HEK293 (cell line): Measurements from ENCODE around the gene TRIM28.

Experiments used
- BCL11A ChIP-seq: fragments of 450-650 bp; formaldehyde crosslinking; IDR thresholded peaks from 2 replicates; pipeline ENCODE4 v1.5.1; 2016; ENCODE audit warnings: low read depth, missing biosample characterization, missing genetic modification characterization
- GLI2 ChIP-seq: fragments of 450-650 bp; formaldehyde crosslinking; IDR thresholded peaks from 2 replicates; pipeline ENCODE4; 2017; ENCODE audit warnings: missing biosample characterization, missing genetic modification characterization, low read depth, borderline replicate concordance
- KLF10 ChIP-seq: fragments of 450-650 bp; IDR thresholded peaks from 2 replicates; pipeline ENCODE4 v1.5.1; 2018; ENCODE audit warnings: missing biosample characterization, mild to moderate bottlenecking, missing genetic modification characterization
- MEIS1 ChIP-seq: sonication (generic); formaldehyde crosslinking; IDR thresholded peaks from 2 replicates; pipeline ENCODE4 v1.8.1; 2022; ENCODE audit warnings: missing genetic modification reagents, mild to moderate bottlenecking, borderline replicate concordance
- PRDM1 ChIP-seq: fragments of 450-650 bp; formaldehyde crosslinking; IDR thresholded peaks from 2 replicates; pipeline ENCODE4; 2016; ENCODE audit warnings: missing biosample characterization, missing genetic modification characterization
- REPIN1 ChIP-seq: fragments of 450-650 bp; formaldehyde crosslinking; IDR thresholded peaks from 2 replicates; pipeline ENCODE4 v1.5.1; 2017; ENCODE audit warnings: missing biosample characterization, missing genetic modification characterization, low read depth
- SCRT1 ChIP-seq: fragments of 450-650 bp; formaldehyde crosslinking; IDR thresholded peaks from 2 replicates; pipeline ENCODE4 v1.5.1; 2016; ENCODE audit warnings: missing biosample characterization, missing genetic modification characterization, borderline replicate concordance
- TCF7L2 ChIP-seq: IDR thresholded peaks from 2 replicates; pipeline ENCODE4 v1.6.1; 2011; ENCODE audit warnings: low read depth, mild to moderate bottlenecking, inconsistent platforms, low read length, moderate library complexity, borderline replicate concordance
- ZBTB1 ChIP-seq: fragments of 450-650 bp; formaldehyde crosslinking; IDR thresholded peaks from 2 replicates; pipeline ENCODE4 v1.5.1; 2016; ENCODE audit warnings: missing biosample characterization, missing genetic modification characterization
- ZBTB21 ChIP-seq: fragments of 450-650 bp; formaldehyde crosslinking; IDR thresholded peaks from 2 replicates; pipeline ENCODE4 v1.5.1; 2017; ENCODE audit warnings: missing biosample characterization, missing genetic modification characterization
- ZBTB7A ChIP-seq: fragments of 450-650 bp; formaldehyde crosslinking; IDR thresholded peaks from 2 replicates; pipeline ENCODE4 v1.5.1; 2016; ENCODE audit warnings: low read depth, missing biosample characterization, missing genetic modification characterization
- ZFP3 ChIP-seq: fragments of 450-650 bp; formaldehyde crosslinking; IDR thresholded peaks from 2 replicates; pipeline ENCODE4 v1.5.1; 2016; ENCODE audit warnings: low read depth, missing biosample characterization, missing genetic modification characterization
- ZNF121 ChIP-seq: fragments of 450-650 bp; formaldehyde crosslinking; IDR thresholded peaks from 2 replicates; pipeline ENCODE4 v1.5.1; 2016; ENCODE audit warnings: missing biosample characterization, missing genetic modification characterization
- ZNF19 ChIP-seq: fragments of 450-650 bp; formaldehyde crosslinking; IDR thresholded peaks from 2 replicates; pipeline ENCODE4; 2016; ENCODE audit warnings: missing biosample characterization, missing genetic modification characterization, low read depth
- ZNF2 ChIP-seq: fragments of 450-650 bp; formaldehyde crosslinking; IDR thresholded peaks from 2 replicates; pipeline ENCODE4 v1.5.1; 2016; ENCODE audit warnings: missing biosample characterization, missing genetic modification characterization
- ZNF211 ChIP-seq: fragments of 450-650 bp; formaldehyde crosslinking; IDR thresholded peaks from 2 replicates; pipeline ENCODE4 v1.5.1; 2016; ENCODE audit warnings: low read depth, missing biosample characterization, missing genetic modification characterization
- ZNF214 ChIP-seq: fragments of 450-650 bp; formaldehyde crosslinking; IDR thresholded peaks from 2 replicates; pipeline ENCODE4 v1.5.1; 2017; ENCODE audit warnings: missing biosample characterization, mild to moderate bottlenecking, missing genetic modification characterization, borderline replicate concordance
- ZNF23 ChIP-seq: fragments of 450-650 bp; formaldehyde crosslinking; IDR thresholded peaks from 2 replicates; pipeline ENCODE4 v1.5.1; 2016; ENCODE audit warnings: missing biosample characterization, missing genetic modification characterization, borderline replicate concordance
- ZNF239 ChIP-seq: fragments of 450-650 bp; formaldehyde crosslinking; IDR thresholded peaks from 2 replicates; pipeline ENCODE4 v1.5.1; 2016; ENCODE audit warnings: missing biosample characterization, missing genetic modification characterization
- ZNF341 ChIP-seq: fragments of 450-650 bp; formaldehyde crosslinking; IDR thresholded peaks from 2 replicates; pipeline ENCODE4; 2016; ENCODE audit warnings: low read depth, missing biosample characterization, missing genetic modification characterization
- ZNF366 ChIP-seq: fragments of 450-650 bp; formaldehyde crosslinking; conservative IDR thresholded peaks from 2 replicates; pipeline ENCODE4 v1.5.1; 2016; ENCODE audit warnings: missing biosample characterization, missing genetic modification characterization
- ZNF416 ChIP-seq: fragments of 450-650 bp; formaldehyde crosslinking; IDR thresholded peaks from 2 replicates; pipeline ENCODE4 v1.5.1; 2016; ENCODE audit warnings: missing biosample characterization, missing genetic modification characterization
- ZNF426 ChIP-seq: fragments of 450-650 bp; formaldehyde crosslinking; IDR thresholded peaks from 2 replicates; pipeline ENCODE4 v1.5.1; 2017; ENCODE audit warnings: missing biosample characterization, missing genetic modification characterization, mild to moderate bottlenecking, inconsistent platforms, moderate library complexity
- ZNF433 ChIP-seq: fragments of 450-650 bp; formaldehyde crosslinking; IDR thresholded peaks from 2 replicates; pipeline ENCODE4 v1.5.1; 2016; ENCODE audit warnings: missing biosample characterization, missing genetic modification characterization, low read depth
- ZNF510 ChIP-seq: fragments of 450-650 bp; formaldehyde crosslinking; IDR thresholded peaks from 2 replicates; pipeline ENCODE4 v1.5.1; 2018; ENCODE audit warnings: mild to moderate bottlenecking, missing genetic modification characterization, missing biosample characterization; ENCODE audit not compliant: insufficient replicate concordance
- ZNF529 ChIP-seq: fragments of 450-650 bp; formaldehyde crosslinking; IDR thresholded peaks from 2 replicates; pipeline ENCODE4 v1.5.1; 2017; ENCODE audit warnings: missing genetic modification characterization, missing biosample characterization; ENCODE audit not compliant: insufficient replicate concordance
- ZNF544 ChIP-seq: fragments of 450-650 bp; formaldehyde crosslinking; IDR thresholded peaks from 2 replicates; pipeline ENCODE4 v1.5.0; 2017; ENCODE audit warnings: missing biosample characterization, missing genetic modification characterization
- ZNF555 ChIP-seq: fragments of 450-650 bp; formaldehyde crosslinking; conservative IDR thresholded peaks from 2 replicates; pipeline ENCODE4 v1.5.1; 2017; ENCODE audit warnings: missing biosample characterization, mild to moderate bottlenecking, missing genetic modification characterization, inconsistent platforms
- ZNF623 ChIP-seq: fragments of 450-650 bp; formaldehyde crosslinking; IDR thresholded peaks from 2 replicates; pipeline ENCODE4 v1.5.1; 2016; ENCODE audit warnings: missing biosample characterization, missing genetic modification characterization
- ZNF624 ChIP-seq: fragments of 450-650 bp; formaldehyde crosslinking; IDR thresholded peaks from 2 replicates; pipeline ENCODE4 v1.5.1; 2017; ENCODE audit warnings: missing biosample characterization, missing genetic modification characterization
- ZNF629 ChIP-seq: fragments of 450-650 bp; formaldehyde crosslinking; IDR thresholded peaks from 2 replicates; pipeline ENCODE4 v1.5.1; 2017; ENCODE audit warnings: missing biosample characterization, missing genetic modification characterization
- ZNF76 ChIP-seq: fragments of 450-650 bp; formaldehyde crosslinking; IDR thresholded peaks from 2 replicates; pipeline ENCODE4; 2016; ENCODE audit warnings: low read depth, missing biosample characterization, missing genetic modification characterization, borderline replicate concordance
- ZNF768 ChIP-seq: fragments of 450-650 bp; formaldehyde crosslinking; IDR thresholded peaks from 2 replicates; pipeline ENCODE4 v1.5.1; 2018; ENCODE audit warnings: missing biosample characterization, mild to moderate bottlenecking, missing genetic modification characterization
- ZSCAN30 ChIP-seq: fragments of 450-650 bp; IDR thresholded peaks from 2 replicates; pipeline ENCODE4 v1.5.1; 2018; ENCODE audit warnings: missing biosample characterization, mild to moderate bottlenecking, missing genetic modification characterization, moderate library complexity
- ZSCAN5A ChIP-seq: fragments of 450-650 bp; formaldehyde crosslinking; IDR thresholded peaks from 2 replicates; pipeline ENCODE4 v1.5.1; 2016; ENCODE audit warnings: missing biosample characterization, missing genetic modification characterization
- TF ChIP-seq, protein P1 (sequence below): fragments of 450-650 bp; formaldehyde crosslinking; IDR thresholded peaks from 2 replicates; pipeline ENCODE4 v1.5.1; 2017; ENCODE audit warnings: missing biosample characterization, mild to moderate bottlenecking, missing genetic modification characterization, moderate library complexity
- TF ChIP-seq, protein P2 (sequence below): fragments of 450-650 bp; formaldehyde crosslinking; IDR thresholded peaks from 2 replicates; pipeline ENCODE4 v1.5.1; 2016; ENCODE audit warnings: missing biosample characterization, missing genetic modification characterization, low read depth

The TRIM28 gene

DNA sequence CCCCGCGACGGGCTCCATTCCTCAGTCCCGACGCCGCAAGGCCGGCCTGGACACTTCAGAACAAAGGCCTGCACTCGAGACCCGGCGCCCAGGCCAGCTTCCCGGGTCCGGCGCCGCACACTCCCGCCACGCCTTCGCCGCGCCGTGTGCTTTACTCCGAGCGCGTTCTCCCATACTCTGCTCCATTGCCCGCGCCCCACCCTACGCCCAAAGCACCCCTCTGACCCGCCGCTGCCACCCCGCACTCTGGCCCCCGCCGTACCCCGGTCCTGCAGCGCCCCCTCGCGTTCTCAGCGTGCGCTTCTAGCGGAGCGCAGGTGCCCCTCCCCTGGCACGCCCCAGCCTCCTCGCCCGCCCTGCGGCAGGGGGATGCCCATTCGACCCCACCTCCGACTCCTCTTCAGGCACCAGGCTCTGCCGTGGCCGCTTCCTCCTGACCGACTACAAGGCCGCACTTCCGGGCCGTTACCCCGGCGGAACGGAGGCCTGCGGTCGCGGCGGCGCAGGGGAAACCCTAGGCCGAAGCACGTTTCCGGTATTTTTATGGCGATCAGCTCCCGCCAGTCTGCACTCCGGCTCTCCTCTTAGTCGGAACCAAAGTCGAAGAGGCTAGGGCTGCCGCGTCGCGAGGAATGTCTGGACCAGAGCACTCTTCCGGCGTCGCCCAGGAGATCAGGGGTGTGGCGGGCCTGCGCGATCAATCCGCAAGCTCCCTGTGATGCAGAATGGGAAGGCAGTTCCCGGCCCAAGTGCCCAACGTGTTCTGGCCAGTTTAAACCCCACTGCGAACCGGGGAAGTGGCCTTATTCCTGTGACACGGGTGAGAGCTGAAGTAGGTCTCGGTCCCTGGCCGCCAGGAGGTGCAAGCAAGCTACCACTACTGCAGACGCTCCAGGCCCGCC, 24.3 kb upstream of the TRIM28 start, which contains the start of gene ZBTB45 (continued):
- TF ChIP-seq ZSCAN5A (tag by site-specific recombination) = peak; percentile 90; the same call in 1 of the 2 replicates
- peak; percentile 99 for TF ChIP-seq ZSCAN30 (tag by site-specific recombination)
- peak; percentile 89 for TF ChIP-seq ZNF629 (tag by site-specific recombination)
- no peak for TF ChIP-seq SCRT1 (tag by site-specific recombination)
- TF ChIP-seq ZNF416 (tag by site-specific recombination) = 0 out of 2 replicates have a peak, but pooled peaks have one; percentile 36
- peak; percentile 72 for TF ChIP-seq ZNF768
- no peak for TF ChIP-seq PRDM1 (tag by site-specific recombination)
- TF ChIP-seq ZNF624 (tag by site-specific recombination) = no peak
- TF ChIP-seq ZFP3 (tag by site-specific recombination) = no peak
- TF ChIP-seq ZNF214 (tag by site-specific recombination) = no peak
- peak; percentile 53; the same call in 1 of the 2 replicates for TF ChIP-seq ZNF366
- TF ChIP-seq ZNF426 (tag by site-specific recombination) = no peak
- peak; percentile 90 for TF ChIP-seq ZNF76 (tag by site-specific recombination)
- TF ChIP-seq REPIN1 (tag by site-specific recombination) = peak; percentile 88; the same call in 1 of the 2 replicates
- peak; percentile 37; the same call in 1 of the 2 replicates for TF ChIP-seq ZNF623 (tag by site-specific recombination)
- no peak for TF ChIP-seq ZNF510 (tag by site-specific recombination)
- peak; percentile 99 for TF ChIP-seq ZNF2 (tag by site-specific recombination)
- TF ChIP-seq, protein P1, sequence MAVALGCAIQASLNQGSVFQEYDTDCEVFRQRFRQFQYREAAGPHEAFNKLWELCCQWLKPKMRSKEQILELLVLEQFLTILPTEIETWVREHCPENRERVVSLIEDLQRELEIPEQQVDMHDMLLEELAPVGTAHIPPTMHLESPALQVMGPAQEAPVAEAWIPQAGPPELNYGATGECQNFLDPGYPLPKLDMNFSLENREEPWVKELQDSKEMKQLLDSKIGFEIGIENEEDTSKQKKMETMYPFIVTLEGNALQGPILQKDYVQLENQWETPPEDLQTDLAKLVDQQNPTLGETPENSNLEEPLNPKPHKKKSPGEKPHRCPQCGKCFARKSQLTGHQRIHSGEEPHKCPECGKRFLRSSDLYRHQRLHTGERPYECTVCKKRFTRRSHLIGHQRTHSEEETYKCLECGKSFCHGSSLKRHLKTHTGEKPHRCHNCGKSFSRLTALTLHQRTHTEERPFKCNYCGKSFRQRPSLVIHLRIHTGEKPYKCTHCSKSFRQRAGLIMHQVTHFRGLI = peak; percentile 75
- TF ChIP-seq MEIS1 (CRISPR knock-in tag) = no peak
- no peak; the same call in 1 of the 2 replicates for TF ChIP-seq GLI2 (tag by site-specific recombination)
- TF ChIP-seq ZBTB21 (tag by site-specific recombination) = peak; percentile 84
- TF ChIP-seq ZNF341 = no peak
- TF ChIP-seq ZNF555 (tag by site-specific recombination) = no peak
- TF ChIP-seq ZNF239 (tag by site-specific recombination) = peak; percentile 88
- peak; percentile 98 for TF ChIP-seq ZBTB7A
- TF ChIP-seq ZNF433 = no peak
- peak; percentile 65; the same call in 1 of the 2 replicates for TF ChIP-seq ZBTB1 (tag by site-specific recombination)
- TF ChIP-seq ZNF23 (tag by site-specific recombination) = peak; percentile 53; the same call in 1 of the 2 replicates
- TF ChIP-seq ZNF529 (tag by site-specific recombination) = no peak
- TF ChIP-seq ZNF544 (tag by site-specific recombination) = no peak
- no peak for TF ChIP-seq ZNF19
- no peak for TF ChIP-seq ZNF211 (tag by site-specific recombination)
- TF ChIP-seq, protein P2, sequence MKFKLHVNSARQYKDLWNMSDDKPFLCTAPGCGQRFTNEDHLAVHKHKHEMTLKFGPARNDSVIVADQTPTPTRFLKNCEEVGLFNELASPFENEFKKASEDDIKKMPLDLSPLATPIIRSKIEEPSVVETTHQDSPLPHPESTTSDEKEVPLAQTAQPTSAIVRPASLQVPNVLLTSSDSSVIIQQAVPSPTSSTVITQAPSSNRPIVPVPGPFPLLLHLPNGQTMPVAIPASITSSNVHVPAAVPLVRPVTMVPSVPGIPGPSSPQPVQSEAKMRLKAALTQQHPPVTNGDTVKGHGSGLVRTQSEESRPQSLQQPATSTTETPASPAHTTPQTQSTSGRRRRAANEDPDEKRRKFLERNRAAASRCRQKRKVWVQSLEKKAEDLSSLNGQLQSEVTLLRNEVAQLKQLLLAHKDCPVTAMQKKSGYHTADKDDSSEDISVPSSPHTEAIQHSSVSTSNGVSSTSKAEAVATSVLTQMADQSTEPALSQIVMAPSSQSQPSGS = no peak
- TF ChIP-seq TCF7L2 = no peak
- peak; percentile 94 for TF ChIP-seq KLF10 (tag by site-specific recombination)
- peak; percentile 88 for TF ChIP-seq BCL11A (tag by site-specific recombination)
- TF ChIP-seq ZNF121 (tag by site-specific recombination) = peak; percentile 20; the same call in 1 of the 2 replicates
